OCI-LY3 (cell line): ENCODE measurements around the gene CLEC4M.

Experiments
- H2AFZ ChIP-seq: fragments of 200-600, 300-600 bp; shearing (Covaris generic); 2 replicates; pipeline ENCODE4 v1.6.0; 2014; ENCODE audit warnings: antibody characterized with exemption, low read depth, low read length
- H3K27ac ChIP-seq: fragments of 200-600, 300-600 bp; sonication (generic); 2 replicates; pipeline ENCODE4 v1.5.1; 2014; ENCODE audit warnings: mild to moderate bottlenecking, low read length, moderate library complexity, mixed read lengths
- H3K27me3 ChIP-seq: fragments of 200-600, 300-600 bp; sonication (generic); 2 replicates; pipeline ENCODE4 v1.6.1; 2014; ENCODE audit warnings: low read depth, low read length, mixed read lengths
- H3K36me3 ChIP-seq: fragments of 200-600, 300-600 bp; sonication (generic); replicated peaks from 2 replicates; pipeline ENCODE3; 2014; ENCODE audit warnings: low read depth, low read length, mixed read lengths
- H3K4me1 ChIP-seq: fragments of 300-600, 200-600 bp; sonication (generic); 2 replicates; pipeline ENCODE4 v1.6.1; 2014; ENCODE audit warnings: low read length, mixed read lengths
- H3K4me2 ChIP-seq: fragments of 200-600, 300-600 bp; sonication (generic); 2 replicates; pipeline ENCODE4 v1.6.1; 2014; ENCODE audit warnings: low read length, mixed read lengths
- H3K4me3 ChIP-seq: fragments of 300-600, 200-600 bp; sonication (generic); 2 replicates; pipeline ENCODE4 v1.5.1; 2014; ENCODE audit warnings: antibody characterized with exemption, mild to moderate bottlenecking, low read length, moderate library complexity
- H3K79me2 ChIP-seq: fragments of 300-600, 200-600 bp; shearing (Covaris generic); 2 replicates; pipeline ENCODE4 v1.6.1; 2014; ENCODE audit warnings: mild to moderate bottlenecking, low read length, mixed read lengths
- H3K9ac ChIP-seq: fragments of 300-600, 200-600 bp; shearing (Covaris generic); 2 replicates; pipeline ENCODE4 v1.6.0; 2014; ENCODE audit warnings: mild to moderate bottlenecking, low read length, moderate library complexity
- H3K9me3 ChIP-seq: fragments of 200-600, 300-600 bp; shearing (Covaris generic); 2 replicates; pipeline ENCODE4 v1.6.1; 2014; ENCODE audit warnings: low read length, mixed read lengths; ENCODE audit not compliant: insufficient read depth
- H4K20me1 ChIP-seq: fragments of 200-600, 300-600 bp; sonication (generic); 2 replicates; pipeline ENCODE4 v1.6.1; 2016; ENCODE audit warnings: low read length, mixed read lengths; ENCODE audit not compliant: insufficient read depth
- CTCF ChIP-seq: fragments of 200-600, 300-600 bp; sonication (generic); IDR thresholded peaks from 2 replicates; pipeline ENCODE4 v1.5.1; 2014; ENCODE audit warnings: antibody characterized with exemption, low read length, low read depth
- EZH2phosphoT487 ChIP-seq: fragments of 200-600 bp; shearing (Covaris generic); IDR thresholded peaks from 2 replicates; pipeline ENCODE4 v1.6.1; 2018; ENCODE audit warnings: antibody characterized with exemption, mixed run types, low read depth

CLEC4M gene

GRCh38 chr19:7795555-7796161, 32.6 kb downstream of the CLEC4M start:
- H3K36me3 ChIP-seq, result no peaks in the 10 kb centered on the region
- no peaks in the 10 kb centered on the region for H3K4me1 ChIP-seq
- H3K27me3 ChIP-seq, result peaks cover 24% of the 10 kb centered on the region
- H2AFZ ChIP-seq, result no peak overlapping the region
- no peak overlapping the region for H3K4me2 ChIP-seq
- H4K20me1 ChIP-seq, result no peaks in the 10 kb centered on the region
- H3K9ac ChIP-seq, result no peak overlapping the region
- TF ChIP-seq EZH2phosphoT487 (no peak), CTCF (no peak)
- no peaks in the 10 kb centered on the region for H3K79me2 ChIP-seq
- H3K9me3 ChIP-seq, result peaks cover 4% of the 10 kb centered on the region; the same call in 1 of the 2 replicates
- no peak overlapping the region for H3K4me3 ChIP-seq
- H3K27ac ChIP-seq, result no peak overlapping the region

GRCh38 chr19:7799640-7800355, 36.8 kb downstream of the CLEC4M start:
- H3K9ac ChIP-seq, result no peak overlapping the region
- peaks cover 7% of the 10 kb centered on the region; the same call in 1 of the 2 replicates for H3K9me3 ChIP-seq
- TF ChIP-seq CTCF (peak; percentile 63), EZH2phosphoT487 (no peak)
- no peaks in the 10 kb centered on the region for H4K20me1 ChIP-seq
- no peaks in the 10 kb centered on the region for H3K79me2 ChIP-seq
- H2AFZ ChIP-seq, result no peak overlapping the region
- H3K36me3 ChIP-seq, result no peaks in the 10 kb centered on the region
- peak overlapping the region; percentile 31; the same call in 1 of the 2 replicates for H3K4me2 ChIP-seq
- no peak overlapping the region for H3K4me3 ChIP-seq
- peaks cover 32% of the 10 kb centered on the region for H3K27me3 ChIP-seq
- no peaks in the 10 kb centered on the region for H3K4me1 ChIP-seq
- H3K27ac ChIP-seq, result no peak overlapping the region

- H2AFZ ChIP-seq, result no peak overlapping the region
- no peaks in the 10 kb centered on the region for H3K79me2 ChIP-seq
- H3K36me3 ChIP-seq, result no peaks in the 10 kb centered on the region
- H4K20me1 ChIP-seq, result no peaks in the 10 kb centered on the region
- H3K27me3 ChIP-seq, result peaks cover 41% of the 10 kb centered on the region
- H3K9me3 ChIP-seq, result peaks cover 7% of the 10 kb centered on the region; the same call in 1 of the 2 replicates
- no peak overlapping the region for H3K4me2 ChIP-seq
- H3K4me3 ChIP-seq, result no peak overlapping the region
- H3K27ac ChIP-seq, result no peak overlapping the region
- TF ChIP-seq CTCF (no peak), EZH2phosphoT487 (no peak)
- no peaks in the 10 kb centered on the region for H3K4me1 ChIP-seq
- H3K9ac ChIP-seq, result no peak overlapping the region
Measured at GRCh38 chr19:7801020-7801570, 38.1 kb downstream of the CLEC4M start.

GRCh38 chr19:7806234-7806633, 43.2 kb downstream of the CLEC4M start:
- no peak overlapping the region for H3K4me3 ChIP-seq
- H3K9me3 ChIP-seq, result peaks cover 15% of the 10 kb centered on the region; the same call in 1 of the 2 replicates
- no peak overlapping the region for H3K4me2 ChIP-seq
- no peaks in the 10 kb centered on the region for H4K20me1 ChIP-seq
- no peaks in the 10 kb centered on the region for H3K36me3 ChIP-seq
- H3K9ac ChIP-seq, result no peak overlapping the region
- no peak overlapping the region for H2AFZ ChIP-seq
- TF ChIP-seq EZH2phosphoT487 (no peak), CTCF (no peak)
- no peaks in the 10 kb centered on the region for H3K79me2 ChIP-seq
- peaks cover 58% of the 10 kb centered on the region for H3K27me3 ChIP-seq
- H3K27ac ChIP-seq, result no peak overlapping the region
- peaks cover 17% of the 10 kb centered on the region for H3K4me1 ChIP-seq
